Measurements from ENCODE around the gene ATP6V0A4. TPM values are rescaled to one million over a fixed set of nuclear protein-coding genes. Genes with fewer than 3 reads are reported as not detected.

ATP6V0A4 gene
- total and polyA plus RNA-seq, 2 of the 13 experiments (the other 11 are each of a cell fraction or from before 2014, with no cell fraction given): 0.24 to 0.25 TPM

DNA sequence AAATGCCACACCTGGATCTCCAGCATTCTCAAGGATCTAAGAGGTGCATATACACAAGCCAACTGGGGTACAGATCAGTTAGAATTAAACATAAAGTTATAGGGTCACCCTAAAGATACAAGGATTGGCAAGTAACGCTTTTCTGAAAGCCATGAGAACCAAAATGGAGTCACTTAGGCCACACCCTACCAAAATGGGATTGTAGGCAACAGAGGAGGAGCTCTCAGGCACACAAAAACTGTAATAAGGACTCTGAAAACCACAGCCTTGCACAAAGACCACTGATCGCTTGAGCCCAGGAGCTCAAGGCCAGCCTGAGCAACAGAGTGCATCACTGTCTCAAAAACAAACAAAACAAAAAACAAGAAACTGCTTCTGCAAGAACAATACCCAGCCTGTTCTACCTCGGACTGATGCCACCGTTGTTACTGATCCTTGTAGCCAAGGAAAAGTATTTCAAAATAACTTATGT is 132.3 kb downstream of the ATP6V0A4 start (continued):
- TF ChIP-seq, protein P1, sequence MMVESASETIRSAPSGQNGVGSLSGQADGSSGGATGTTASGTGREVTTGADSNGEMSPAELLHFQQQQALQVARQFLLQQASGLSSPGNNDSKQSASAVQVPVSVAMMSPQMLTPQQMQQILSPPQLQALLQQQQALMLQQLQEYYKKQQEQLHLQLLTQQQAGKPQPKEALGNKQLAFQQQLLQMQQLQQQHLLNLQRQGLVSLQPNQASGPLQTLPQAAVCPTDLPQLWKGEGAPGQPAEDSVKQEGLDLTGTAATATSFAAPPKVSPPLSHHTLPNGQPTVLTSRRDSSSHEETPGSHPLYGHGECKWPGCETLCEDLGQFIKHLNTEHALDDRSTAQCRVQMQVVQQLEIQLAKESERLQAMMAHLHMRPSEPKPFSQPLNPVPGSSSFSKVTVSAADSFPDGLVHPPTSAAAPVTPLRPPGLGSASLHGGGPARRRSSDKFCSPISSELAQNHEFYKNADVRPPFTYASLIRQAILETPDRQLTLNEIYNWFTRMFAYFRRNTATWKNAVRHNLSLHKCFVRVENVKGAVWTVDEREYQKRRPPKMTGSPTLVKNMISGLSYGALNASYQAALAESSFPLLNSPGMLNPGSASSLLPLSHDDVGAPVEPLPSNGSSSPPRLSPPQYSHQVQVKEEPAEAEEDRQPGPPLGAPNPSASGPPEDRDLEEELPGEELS (CRISPR knock-in tag; IDR thresholded peaks at IDR 0.05): peak; percentile 90
- no peak for TF ChIP-seq HOXA5 (CRISPR knock-in tag; IDR thresholded peaks at IDR 0.05)
- peak; percentile 38; the same call in 1 of the 2 replicates for TF ChIP-seq ELF3 (CRISPR knock-in tag; IDR thresholded peaks at IDR 0.05)
- no peak for TF ChIP-seq NCOA5 (CRISPR knock-in tag; IDR thresholded peaks at IDR 0.05)
- peak; percentile 78 for TF ChIP-seq FOXP1 (IDR thresholded peaks at IDR 0.05)
- TF ChIP-seq FOXP1 (CRISPR knock-in tag; IDR thresholded peaks at IDR 0.05): peak; percentile 87
- TF ChIP-seq RARA (CRISPR knock-in tag; IDR thresholded peaks at IDR 0.05): 0 out of 2 replicates have a peak, but pooled peaks have one; percentile 50
- peak; percentile 13; the same call in 1 of the 2 replicates for TF ChIP-seq TBX2 (CRISPR knock-in tag; IDR thresholded peaks at IDR 0.05; ENCODE audit: borderline replicate concordance)
- TF ChIP-seq ZFYVE20 (CRISPR knock-in tag; IDR thresholded peaks at IDR 0.05; ENCODE audit: borderline replicate concordance, low read depth): no peak
- peak; percentile 71; the same call in 1 of the 2 replicates for TF ChIP-seq CHD4 (IDR thresholded peaks at IDR 0.05; ENCODE audit: borderline replicate concordance, low read length)
- no peak for TF ChIP-seq CENPX (CRISPR knock-in tag; IDR thresholded peaks at IDR 0.05)
- 0 out of 2 replicates have a peak, but pooled peaks have one; percentile 28 for TF ChIP-seq ZNF350 (CRISPR knock-in tag; IDR thresholded peaks at IDR 0.05; ENCODE audit: borderline replicate concordance, low read depth)
- TF ChIP-seq U2AF2 (IDR thresholded peaks at IDR 0.05; ENCODE audit: low read depth, low read length): no peak
- no peak for TF ChIP-seq ZBTB21 (CRISPR knock-in tag; IDR thresholded peaks at IDR 0.05)

All from HepG2 (cell line).